HG03521 (cell line): ENCODE data around the gene PCDHA10.
"Not testable (repeated sequence)": the region's sequence is repeated elsewhere in the genome, so short reads cannot be mapped to it uniquely, and the experiment has no call there.

Experiments used
- ATAC-seq: cut with Tn5 transposase; IDR thresholded peaks from one replicate; pipeline ENCODE4 v1.9.1; 2021; ENCODE audit warnings: mild to moderate bottlenecking, moderate library complexity; ENCODE audit not compliant: unreplicated experiment

The PCDHA10 gene

DNA sequence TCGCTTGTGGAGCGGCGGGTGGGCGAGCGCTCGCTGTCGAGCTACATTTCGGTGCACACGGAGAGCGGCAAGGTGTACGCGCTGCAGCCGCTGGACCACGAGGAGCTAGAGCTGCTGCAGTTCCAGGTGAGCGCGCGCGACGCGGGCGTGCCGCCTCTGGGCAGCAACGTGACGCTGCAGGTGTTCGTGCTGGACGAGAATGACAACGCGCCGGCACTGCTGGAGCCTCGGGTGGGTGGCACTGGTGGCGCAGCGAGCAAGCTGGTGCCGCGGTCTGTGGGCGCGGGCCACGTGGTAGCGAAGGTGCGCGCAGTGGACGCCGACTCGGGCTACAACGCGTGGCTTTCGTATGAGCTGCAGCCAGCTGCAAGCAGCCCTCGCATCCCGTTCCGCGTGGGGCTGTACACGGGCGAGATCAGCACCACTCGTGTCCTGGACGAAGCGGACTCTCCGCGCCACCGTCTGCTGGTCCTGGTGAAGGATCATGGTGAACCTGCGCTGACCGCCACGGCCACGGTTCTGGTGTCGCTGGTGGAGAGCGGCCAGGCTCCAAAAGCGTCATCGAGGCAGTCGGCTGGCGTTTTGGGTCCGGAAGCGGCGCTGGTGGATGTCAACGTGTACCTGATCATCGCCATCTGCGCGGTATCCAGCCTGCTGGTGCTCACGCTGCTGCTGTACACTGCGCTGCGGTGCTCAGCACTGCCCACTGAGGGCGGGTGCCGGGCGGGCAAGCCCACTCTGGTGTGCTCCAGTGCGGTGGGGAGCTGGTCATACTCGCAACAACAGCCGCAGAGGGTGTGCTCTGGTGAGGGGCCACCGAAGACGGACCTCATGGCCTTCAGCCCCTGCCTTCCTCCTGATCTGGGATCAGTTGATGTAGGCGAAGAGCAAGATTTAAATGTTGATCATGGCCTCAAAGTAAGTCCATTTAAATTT, 12.6 kb upstream of the PCDHA10 start:
- no peak for ATAC-seq

DNA sequence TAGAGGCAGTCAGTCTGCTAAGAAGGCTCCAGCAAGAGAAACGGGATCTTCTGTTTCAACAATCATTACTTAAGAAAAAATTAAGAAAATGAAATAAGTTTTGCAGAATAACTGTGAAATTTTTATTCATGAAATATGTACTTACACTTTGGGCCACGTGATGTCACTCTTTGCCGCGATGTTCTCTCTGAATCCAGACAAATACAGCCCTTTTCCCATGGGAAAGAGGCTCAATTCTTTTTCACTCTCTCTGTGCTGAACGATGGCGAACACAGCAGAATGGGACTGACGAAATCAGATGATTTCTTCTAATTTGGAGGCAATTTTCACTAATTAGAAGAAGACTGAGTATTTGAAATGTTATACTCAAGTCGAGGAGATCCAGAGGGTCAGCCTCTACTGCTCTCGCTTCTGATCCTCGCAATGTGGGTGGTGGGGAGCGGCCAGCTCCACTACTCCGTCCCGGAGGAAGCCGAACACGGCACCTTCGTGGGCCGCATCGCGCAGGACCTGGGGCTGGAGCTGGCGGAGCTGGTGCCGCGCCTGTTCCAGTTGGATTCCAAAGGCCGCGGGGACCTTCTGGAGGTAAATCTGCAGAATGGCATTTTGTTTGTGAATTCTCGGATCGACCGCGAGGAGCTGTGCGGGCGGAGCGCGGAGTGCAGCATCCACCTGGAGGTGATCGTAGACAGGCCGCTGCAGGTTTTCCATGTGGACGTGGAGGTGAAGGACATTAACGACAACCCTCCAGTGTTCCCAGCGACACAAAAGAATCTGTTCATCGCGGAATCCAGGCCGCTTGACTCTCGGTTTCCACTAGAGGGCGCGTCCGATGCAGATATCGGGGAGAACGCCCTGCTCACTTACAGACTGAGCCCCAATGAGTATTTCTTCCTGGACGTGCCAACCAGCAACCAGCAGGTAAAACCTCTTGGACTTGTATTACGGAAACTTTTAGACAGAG, 7.3 kb upstream of the PCDHA10 start, which contains the start of gene PCDHA9:
Gene PCDHA9 (plus strand): TSS at position 244 of the 964 bp plus-strand sequence. CDS start 114 bp downstream, at position 358.
- not testable (repeated sequence) for ATAC-seq

GRCh38 chr5:140849831-140850634, 5.7 kb upstream of the PCDHA10 start:
- not testable (repeated sequence) for ATAC-seq

DNA sequence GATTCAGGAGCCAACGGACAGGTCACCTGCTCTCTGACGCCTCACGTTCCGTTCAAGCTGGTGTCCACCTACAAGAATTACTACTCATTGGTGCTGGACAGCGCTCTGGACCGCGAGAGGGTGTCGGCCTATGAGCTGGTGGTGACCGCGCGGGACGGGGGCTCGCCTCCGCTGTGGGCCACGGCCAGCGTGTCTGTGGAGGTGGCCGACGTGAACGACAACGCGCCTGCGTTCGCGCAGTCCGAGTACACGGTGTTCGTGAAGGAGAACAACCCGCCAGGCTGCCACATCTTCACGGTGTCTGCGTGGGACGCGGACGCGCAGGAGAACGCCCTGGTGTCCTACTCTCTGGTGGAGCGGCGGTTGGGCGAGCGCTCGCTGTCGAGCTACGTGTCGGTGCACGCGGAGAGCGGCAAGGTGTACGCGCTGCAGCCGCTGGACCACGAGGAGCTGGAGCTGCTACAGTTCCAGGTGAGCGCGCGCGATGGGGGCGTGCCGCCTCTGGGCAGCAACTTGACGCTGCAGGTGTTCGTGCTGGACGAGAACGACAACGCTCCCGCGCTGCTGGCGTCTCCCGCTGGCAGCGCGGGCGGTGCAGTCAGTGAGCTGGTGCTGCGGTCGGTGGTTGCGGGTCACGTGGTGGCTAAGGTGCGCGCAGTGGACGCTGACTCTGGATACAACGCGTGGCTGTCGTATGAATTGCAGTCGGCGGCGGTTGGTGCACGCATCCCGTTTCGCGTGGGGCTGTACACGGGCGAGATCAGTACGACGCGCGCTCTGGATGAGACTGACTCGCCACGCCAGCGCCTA, 1.7 kb downstream of the PCDHA10 start:
- ATAC-seq: no peak

GRCh38 chr5:140857987-140858240, 2.2 kb downstream of the PCDHA10 start:
- ATAC-seq: no peak

GRCh38 chr5:140862441-140863295, 7.0 kb downstream of the PCDHA10 start:
- no peak for ATAC-seq

- ATAC-seq: no peak
Observed at GRCh38 chr5:140868721-140869554, 13.2 kb downstream of the PCDHA10 start, which contains the start of gene PCDHA11. PCDHA11 (plus strand) TSS chr5:140868957; CDS start chr5:140869104, 147 bp downstream.

DNA sequence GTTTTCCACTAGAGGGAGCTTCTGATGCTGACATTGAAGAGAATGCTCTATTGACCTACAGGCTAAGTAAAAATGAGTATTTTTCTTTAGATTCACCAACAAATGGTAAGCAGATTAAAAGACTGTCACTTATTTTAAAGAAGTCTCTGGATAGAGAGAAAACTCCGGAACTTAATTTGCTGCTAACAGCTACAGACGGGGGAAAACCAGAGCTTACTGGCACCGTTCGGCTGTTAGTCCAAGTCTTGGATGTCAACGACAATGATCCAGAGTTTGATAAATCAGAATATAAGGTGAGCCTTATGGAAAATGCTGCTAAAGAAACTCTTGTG, 13.8 kb downstream of the PCDHA10 start:
- ATAC-seq: no peak

DNA sequence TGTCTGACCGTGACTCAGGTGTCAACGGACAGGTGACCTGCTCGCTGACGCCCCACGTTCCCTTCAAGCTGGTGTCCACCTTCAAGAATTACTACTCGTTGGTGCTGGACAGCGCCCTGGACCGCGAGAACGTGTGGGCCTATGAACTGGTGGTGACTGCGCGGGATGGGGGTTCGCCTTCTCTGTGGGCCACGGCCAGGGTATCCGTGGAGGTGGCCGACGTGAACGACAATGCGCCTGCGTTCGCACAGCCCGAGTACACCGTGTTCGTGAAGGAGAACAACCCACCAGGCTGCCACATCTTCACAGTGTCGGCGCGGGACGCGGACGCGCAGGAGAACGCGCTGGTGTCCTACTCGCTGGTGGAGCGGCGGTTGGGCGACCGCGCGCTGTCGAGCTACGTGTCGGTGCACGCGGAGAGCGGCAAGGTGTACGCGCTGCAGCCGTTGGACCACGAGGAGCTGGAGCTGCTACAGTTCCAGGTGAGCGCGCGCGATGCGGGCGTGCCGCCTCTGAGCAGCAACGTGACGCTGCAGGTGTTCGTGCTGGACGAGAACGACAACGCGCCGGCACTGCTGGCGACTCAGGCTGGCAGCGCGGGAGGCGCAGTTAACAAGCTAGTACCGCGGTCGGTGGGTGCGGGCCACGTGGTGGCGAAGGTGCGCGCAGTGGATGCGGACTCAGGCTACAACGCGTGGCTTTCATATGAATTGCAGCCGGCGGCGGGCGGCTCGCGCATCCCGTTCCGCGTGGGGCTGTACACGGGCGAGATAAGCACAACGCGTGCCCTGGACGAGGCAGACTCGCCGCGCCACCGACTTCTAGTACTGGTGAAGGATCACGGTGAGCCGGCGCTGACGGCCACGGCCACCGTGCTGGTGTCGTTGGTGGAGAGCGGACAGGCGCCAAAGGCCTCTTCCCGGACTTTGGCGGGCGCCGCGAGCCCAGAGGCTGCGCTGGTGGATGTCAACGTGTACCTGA, 14.8 kb downstream of the PCDHA10 start:
- ATAC-seq: no peak

DNA sequence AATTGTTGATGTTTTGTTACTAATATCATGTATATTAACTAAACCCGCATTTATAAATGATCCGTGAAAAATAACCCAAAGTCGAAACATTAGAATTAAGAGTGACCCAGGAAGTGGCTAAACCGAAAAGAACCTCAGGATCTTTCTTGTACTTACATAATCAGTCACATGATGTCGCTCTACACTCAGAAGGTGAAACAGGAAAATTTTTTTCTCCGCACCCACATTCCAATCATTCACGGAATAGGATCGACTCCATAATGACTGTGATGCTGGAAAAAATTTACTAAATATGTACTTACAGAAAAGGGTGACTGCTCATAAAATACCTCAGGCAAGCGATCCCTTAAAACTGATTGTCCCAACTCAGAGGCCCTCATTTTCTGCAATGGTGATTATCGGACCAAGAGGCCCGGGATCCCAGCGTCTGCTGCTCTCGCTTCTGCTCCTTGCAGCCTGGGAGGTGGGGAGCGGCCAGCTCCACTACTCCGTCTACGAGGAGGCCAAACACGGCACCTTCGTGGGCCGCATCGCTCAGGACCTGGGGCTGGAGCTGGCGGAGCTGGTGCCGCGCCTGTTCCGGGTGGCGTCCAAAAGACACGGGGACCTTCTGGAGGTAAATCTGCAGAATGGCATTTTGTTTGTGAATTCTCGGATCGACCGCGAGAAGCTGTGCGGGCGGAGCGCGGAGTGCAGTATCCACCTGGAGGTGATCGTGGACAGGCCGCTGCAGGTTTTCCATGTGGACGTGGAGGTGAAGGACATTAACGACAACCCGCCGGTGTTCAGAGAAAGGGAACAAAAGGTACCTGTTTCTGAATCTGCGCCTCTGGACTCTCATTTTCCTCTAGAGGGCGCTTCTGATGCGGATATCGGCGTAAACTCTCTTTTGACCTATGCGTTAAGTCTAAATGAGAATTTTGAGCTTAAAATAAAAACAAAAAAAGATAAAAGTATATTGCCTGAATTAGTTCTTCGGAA, 19.7 kb downstream of the PCDHA10 start, which contains the start of gene PCDHA12:
Gene PCDHA12 (plus strand): TSS at position 224 of the 981 bp plus-strand sequence. CDS start 165 bp downstream, at position 389.
- ATAC-seq: no peak

- not testable (repeated sequence) for ATAC-seq
Observed at GRCh38 chr5:140876541-140877261, 21.0 kb downstream of the PCDHA10 start.

DNA sequence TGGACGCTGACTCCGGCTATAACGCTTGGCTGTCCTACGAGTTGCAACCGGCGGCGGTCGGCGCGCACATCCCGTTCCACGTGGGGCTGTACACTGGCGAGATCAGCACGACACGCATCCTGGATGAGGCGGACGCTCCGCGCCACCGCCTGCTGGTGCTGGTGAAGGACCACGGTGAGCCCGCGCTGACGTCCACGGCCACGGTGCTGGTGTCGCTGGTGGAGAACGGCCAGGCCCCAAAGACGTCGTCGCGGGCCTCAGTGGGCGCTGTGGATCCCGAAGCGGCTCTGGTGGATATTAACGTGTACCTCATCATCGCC, 21.5 kb downstream of the PCDHA10 start:
- no peak for ATAC-seq

- no peak for ATAC-seq
Observed at GRCh38 chr5:140881889-140882590, 26.3 kb downstream of the PCDHA10 start, which contains the start of gene PCDHA13. PCDHA13 (plus strand) TSS chr5:140882124; CDS start chr5:140882269, 145 bp downstream.

DNA sequence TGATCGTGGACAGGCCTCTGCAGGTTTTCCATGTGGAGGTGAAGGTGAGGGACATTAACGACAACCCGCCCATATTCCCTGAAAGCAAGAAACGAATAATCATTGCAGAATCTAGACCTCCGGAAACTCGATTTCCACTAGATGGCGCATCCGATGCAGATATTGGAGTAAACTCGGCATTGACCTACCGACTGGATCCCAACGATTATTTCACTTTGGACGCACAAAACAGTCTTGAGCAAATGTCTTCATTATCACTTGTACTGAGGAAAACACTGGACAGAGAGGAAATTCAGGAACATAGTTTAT, 26.8 kb downstream of the PCDHA10 start:
- ATAC-seq: no peak

- no peak for ATAC-seq
Observed at GRCh38 chr5:140883373-140883772, 27.7 kb downstream of the PCDHA10 start.
